Neural crest cell (in vitro differentiated cells): ENCODE results near the gene SETD7. TPM values are rescaled to one million over a fixed set of nuclear protein-coding genes. Genes with fewer than 3 reads are reported as not detected.

ENCODE experiments used
- DNase-seq: peaks from one replicate; pipeline ENCODE4 v3.0.0; 2021; ENCODE audit warnings: low read depth, mixed read lengths, low spot score
- H3K27ac Mint-ChIP-seq: one replicate; pipeline ENCODE4 v1.8.0; 2021; ENCODE audit warnings: mild to moderate bottlenecking, mixed read lengths; ENCODE audit not compliant: unreplicated experiment
- H3K27me3 Mint-ChIP-seq: 2 replicates; pipeline ENCODE4 v1.8.0; 2021; ENCODE audit warnings: low read depth, mild to moderate bottlenecking, mixed read lengths
- H3K36me3 Mint-ChIP-seq: 2 replicates; pipeline ENCODE4 v1.8.0; 2021; ENCODE audit warnings: low read depth, mild to moderate bottlenecking, mixed read lengths
- H3K4me1 Mint-ChIP-seq: 2 replicates; pipeline ENCODE4 v1.8.0; 2021; ENCODE audit warnings: mixed read lengths
- H3K4me3 Mint-ChIP-seq: one replicate; pipeline ENCODE4 v1.8.0; 2021; ENCODE audit warnings: mild to moderate bottlenecking, mixed read lengths
- H3K9me3 Mint-ChIP-seq: 2 replicates; pipeline ENCODE4 v1.8.0; 2021; ENCODE audit warnings: mixed read lengths
- CTCF ChIP-seq: fragments of 200-600 bp; sonication (generic); conservative IDR thresholded peaks from 2 replicates; pipeline ENCODE4 v1.5.0; 2021; ENCODE audit warnings: antibody characterized with exemption, mild to moderate bottlenecking
- total RNA-seq: library from RNA; stranded (reverse); gene quantifications from 2 replicates; pipeline ENCODE4 v1.2.1, GENCODE V29; 2021

Gene SETD7
- total RNA-seq, 1 donor from 2014 or later: 11.1 TPM

GRCh38 chr4:139568206-139568955 lies 12.4 kb upstream of the SETD7 start:
- DNase-seq: no peak
- Mint-ChIP-seq H3K27me3 (no peaks in the 10 kb centered on the region), H3K4me1 (peaks cover 7% of the 10 kb centered on the region), H3K9me3 (no peaks in the 10 kb centered on the region), H3K27ac (peak overlapping the region; percentile 30), H3K36me3 (no peaks in the 10 kb centered on the region), H3K4me3 (no peak overlapping the region)
- no peak for TF ChIP-seq CTCF

GRCh38 chr4:139567159-139567870 lies 11.3 kb upstream of the SETD7 start:
- Mint-ChIP-seq H3K27me3 (no peaks in the 10 kb centered on the region), H3K36me3 (no peaks in the 10 kb centered on the region), H3K27ac (no peak overlapping the region)

GRCh38 chr4:139564502-139564901 lies 8.5 kb upstream of the SETD7 start:
- no peak overlapping the region for H3K4me3 Mint-ChIP-seq
- H3K4me1 Mint-ChIP-seq: peaks cover 23% of the 10 kb centered on the region
- H3K27me3 Mint-ChIP-seq: peaks cover 3% of the 10 kb centered on the region
- H3K36me3 Mint-ChIP-seq: no peaks in the 10 kb centered on the region
- H3K9me3 Mint-ChIP-seq: no peaks in the 10 kb centered on the region
- H3K27ac Mint-ChIP-seq: no peak overlapping the region
- DNase-seq: no peak
- no peak for TF ChIP-seq CTCF

More at GRCh38 chr4:139567159-139567870, 11.3 kb upstream of the SETD7 start:
- no peak overlapping the region for H3K4me3 Mint-ChIP-seq
- no peak for TF ChIP-seq CTCF
- H3K4me1 Mint-ChIP-seq: peaks cover 7% of the 10 kb centered on the region
- H3K9me3 Mint-ChIP-seq: no peaks in the 10 kb centered on the region
- DNase-seq: no peak

- TF ChIP-seq CTCF: no peak
- H3K9me3 Mint-ChIP-seq: no peaks in the 10 kb centered on the region
- H3K4me1 Mint-ChIP-seq: peaks cover 29% of the 10 kb centered on the region
- H3K27me3 Mint-ChIP-seq: peaks cover 13% of the 10 kb centered on the region
- H3K27ac Mint-ChIP-seq: no peak overlapping the region
- H3K4me3 Mint-ChIP-seq: no peak overlapping the region
- DNase-seq: no peak
- no peaks in the 10 kb centered on the region for H3K36me3 Mint-ChIP-seq
Observed at GRCh38 chr4:139563515-139563914, 7.5 kb upstream of the SETD7 start.

GRCh38 chr4:139562839-139563238 lies 6.8 kb upstream of the SETD7 start:
- no peaks in the 10 kb centered on the region for H3K36me3 Mint-ChIP-seq
- TF ChIP-seq CTCF: no peak
- no peak overlapping the region for H3K27ac Mint-ChIP-seq
- H3K4me1 Mint-ChIP-seq: peaks cover 24% of the 10 kb centered on the region
- no peak overlapping the region for H3K4me3 Mint-ChIP-seq
- no peaks in the 10 kb centered on the region for H3K9me3 Mint-ChIP-seq
- H3K27me3 Mint-ChIP-seq: peaks cover 20% of the 10 kb centered on the region
- DNase-seq: no peak
